MM.1S (cell line): ENCODE data around the gene SLIT3.

Source experiments
- CTCF ChIP-seq: fragments of 300-600 bp; sonication (generic); IDR thresholded peaks from 2 replicates; pipeline ENCODE4 v1.5.1; 2016; ENCODE audit warnings: antibody characterized with exemption, low read length, mixed read lengths
- EZH2 ChIP-seq: fragments of 300-600 bp; sonication (generic); optimal IDR thresholded peaks from 2 replicates; pipeline ENCODE3; 2017; ENCODE audit warnings: low read depth, mild to moderate bottlenecking, antibody characterized with exemption, low read length, mixed read lengths

GRCh38 chr5:168992016-168992415, 308.9 kb downstream of the SLIT3 start:
- TF ChIP-seq CTCF (no peak), EZH2 (no peak)
